Kidney (tissue), 14 donors: ENCODE measurements around the gene NTN4. TPM values are rescaled to one million over a fixed set of nuclear protein-coding genes. Genes with fewer than 3 reads are reported as not detected.
"Not testable (repeated sequence)": the region's sequence is repeated elsewhere in the genome, so short reads cannot be mapped to it uniquely, and the experiment has no call there.

Experiments used
- DNase-seq, 5 donors: peaks; one replicate each; pipeline ENCODE4 v3.0.0-alpha.2; 2013 to 2020
- FAIRE-seq: peaks from 2 replicates; lab custom pipeline; 2012; peaks lifted over from hg19 to GRCh38; lab: Jason Lieb, UNC
- H3K27ac ChIP-seq, 2 donors: one replicate each; pipeline ENCODE4 v1.7.0; 2013; ENCODE audit warnings: low read depth in 2 of 2, low read length in 2 of 2, inconsistent platforms in 1 of 2
- H3K27me3 ChIP-seq: one replicate; pipeline ENCODE4 v1.7.1; 2013; ENCODE audit warnings: low read length, inconsistent platforms; ENCODE audit not compliant: control insufficient read depth, insufficient read depth
- H3K36me3 ChIP-seq, 3 donors: one replicate each; pipeline versions ENCODE4 v1.7.0 to v1.7.1; 2013; ENCODE audit warnings: low read length in 3 of 3, control low read depth in 1 of 3, inconsistent platforms in 1 of 3; ENCODE audit not compliant: insufficient read depth in 3 of 3, control insufficient read depth in 2 of 3
- H3K4me1 ChIP-seq, 3 donors: one replicate each; pipeline versions ENCODE4 v1.7.0 to v1.7.1; 2013; ENCODE audit warnings: low read length in 3 of 3, inconsistent platforms in 1 of 3, low read depth in 1 of 3; ENCODE audit not compliant: control insufficient read depth in 2 of 3, insufficient read depth in 2 of 3
- H3K4me3 ChIP-seq, 3 donors: one replicate each; pipeline versions ENCODE4 v1.7.0 to v1.8.1; 2013; ENCODE audit warnings: low read length in 3 of 3, control low read depth in 1 of 3, inconsistent platforms in 1 of 3
- H3K9ac ChIP-seq, 3 donors: one replicate each; pipeline versions ENCODE4 v1.7.0 to v1.7.1; 2013; ENCODE audit warnings: low read length in 3 of 3, control low read depth in 1 of 3, inconsistent platforms in 1 of 3
- H3K9me3 ChIP-seq, 3 donors: one replicate each; pipeline versions ENCODE4 v1.7.0 to v1.7.1; 2013; ENCODE audit warnings: low read length in 3 of 3, control low read depth in 1 of 3, inconsistent platforms in 1 of 3; ENCODE audit not compliant: control insufficient read depth in 2 of 3, insufficient read depth in 1 of 3
- CTCF ChIP-seq: IDR thresholded peaks from 3 replicates; pipeline ENCODE4 v1.5.1; 2012; ENCODE audit warnings: mild to moderate bottlenecking, moderate library complexity, borderline replicate concordance; ENCODE audit not compliant: insufficient read depth; ENCODE audit errors: extremely low read depth
- intact Hi-C: fragments of 100-400 bp; cut with DNase I; formaldehyde crosslinking; loops from one replicate; pipeline ENCODE4 v1.11.1; 2022
- polyA plus RNA-seq: library from polyadenylated mRNA; stranded (reverse); fragments of 350-450 nt; fragmentation: Illumina TruSeq; extraction: RNeasy Lipid Tissue Mini Kit (QIAGEN cat#74804); gene quantifications from one replicate; pipeline ENCODE4 v1.2.3, GENCODE V29; 2014; ENCODE audit warnings: low read depth, low replicate concordance; ENCODE audit not compliant: insufficient read depth
- total RNA-seq: library from RNA; stranded (reverse); fragmentation: NEBNext Ultra II Directional; extraction: Animal tissue kit (Norgen Biotek cat#: 25700); gene quantifications from one replicate; pipeline ENCODE4 v1.2.1, GENCODE V29; 2021
- donor health status: control.
- donor health status: control.
- donor health status: control.
- donor health status: control.
- donor health status: control.
- donor health status: DM: yes; HTN: yes; CAD: no.
- donor health status: Normal renal cell carcinoma (clear cell type).

Gene NTN4
- total and polyA plus RNA-seq, 2 donors from 2014 or later: 71.0 to 83.2 TPM

- FAIRE-seq: no peak
- TF ChIP-seq CTCF: no peak
- Histone ChIP-seq H3K9ac (no peak overlapping the region), H3K27me3 (no peaks in the 10 kb centered on the region), H3K9me3 (no peaks in the 10 kb centered on the region), H3K4me3 (no peak overlapping the region), H3K27ac (no peak overlapping the region), H3K36me3 (peaks cover 0 to 2% (median 0%) of the 10 kb centered on the region in 3 donors), H3K4me1 (peaks cover 0 to 5% (median 4%) of the 10 kb centered on the region in 3 donors)
- intact Hi-C loops: no loop called here
- DNase-seq: no peak
These were observed 119.3 kb downstream of the NTN4 start for GRCh38 chr12:95671265-95671664.

- FAIRE-seq: no peak
- no peak overlapping the region for H3K27ac ChIP-seq
- no peaks in the 10 kb centered on the region for H3K9me3 ChIP-seq
- no peak for TF ChIP-seq CTCF
- peaks cover 0 to 16% (median 3%) of the 10 kb centered on the region in 3 donors for H3K36me3 ChIP-seq
- H3K4me3 ChIP-seq: no peak overlapping the region
- H3K27me3 ChIP-seq: no peaks in the 10 kb centered on the region
- H3K4me1 ChIP-seq: no peaks in the 10 kb centered on the region
- intact Hi-C loops: no loop called here
- no peak overlapping the region for H3K9ac ChIP-seq
- no peak for DNase-seq
These were observed 127.0 kb downstream of the NTN4 start for GRCh38 chr12:95663525-95663924.

GRCh38 chr12:95661360-95661759 is 129.2 kb downstream of the NTN4 start:
- FAIRE-seq (no peak), DNase-seq (no peak)
- Histone ChIP-seq H3K4me1 (no peaks in the 10 kb centered on the region), H3K27me3 (no peaks in the 10 kb centered on the region), H3K36me3 (peaks cover 0 to 16% (median 3%) of the 10 kb centered on the region in 3 donors), H3K4me3 (no peak overlapping the region), H3K27ac (no peak overlapping the region), H3K9me3 (no peaks in the 10 kb centered on the region), H3K9ac (no peak overlapping the region)
- intact Hi-C loops: no loop called here
- no peak for TF ChIP-seq CTCF

- no peak for FAIRE-seq
- peaks cover 0 to 4% (median 0%) of the 10 kb centered on the region in 3 donors for H3K36me3 ChIP-seq
These were observed 132.2 kb downstream of the NTN4 start for GRCh38 chr12:95658386-95658785.

GRCh38 chr12:95654665-95655064 is 135.9 kb downstream of the NTN4 start:
- DNase-seq, FAIRE-seq, H3K36me3 ChIP-seq, H3K9ac ChIP-seq, H3K4me3 ChIP-seq, intact Hi-C loops, H3K9me3 ChIP-seq, H3K27me3 ChIP-seq: not testable (repeated sequence)
- Histone ChIP-seq H3K4me1 (peaks cover 0 to 15% (median 0%) of the 10 kb centered on the region in 3 donors), H3K27ac (peak overlapping the region in 1 of 2 donors; percentile 61)

More at GRCh38 chr12:95658386-95658785, 132.2 kb downstream of the NTN4 start:
- Histone ChIP-seq H3K27ac (no peak overlapping the region), H3K4me3 (no peak overlapping the region), H3K9ac (no peak overlapping the region), H3K27me3 (no peaks in the 10 kb centered on the region), H3K4me1 (peaks cover 0 to 7% (median 0%) of the 10 kb centered on the region in 3 donors), H3K9me3 (no peaks in the 10 kb centered on the region)
- DNase-seq: no peak
- intact Hi-C loops: no loop called here
- TF ChIP-seq CTCF: no peak
